HG03469 (cell line): ENCODE results near the gene NDUFB2.
"Not testable (repeated sequence)": the region's sequence is repeated elsewhere in the genome, so short reads cannot be mapped to it uniquely, and the experiment has no call there.

ENCODE experiments used
- ATAC-seq: cut with Tn5 transposase; IDR thresholded peaks from one replicate; pipeline ENCODE4 v1.9.1; 2021; ENCODE audit warnings: mild to moderate bottlenecking, moderate library complexity, moderate number of reproducible peaks; ENCODE audit not compliant: unreplicated experiment

The NDUFB2 gene

DNA sequence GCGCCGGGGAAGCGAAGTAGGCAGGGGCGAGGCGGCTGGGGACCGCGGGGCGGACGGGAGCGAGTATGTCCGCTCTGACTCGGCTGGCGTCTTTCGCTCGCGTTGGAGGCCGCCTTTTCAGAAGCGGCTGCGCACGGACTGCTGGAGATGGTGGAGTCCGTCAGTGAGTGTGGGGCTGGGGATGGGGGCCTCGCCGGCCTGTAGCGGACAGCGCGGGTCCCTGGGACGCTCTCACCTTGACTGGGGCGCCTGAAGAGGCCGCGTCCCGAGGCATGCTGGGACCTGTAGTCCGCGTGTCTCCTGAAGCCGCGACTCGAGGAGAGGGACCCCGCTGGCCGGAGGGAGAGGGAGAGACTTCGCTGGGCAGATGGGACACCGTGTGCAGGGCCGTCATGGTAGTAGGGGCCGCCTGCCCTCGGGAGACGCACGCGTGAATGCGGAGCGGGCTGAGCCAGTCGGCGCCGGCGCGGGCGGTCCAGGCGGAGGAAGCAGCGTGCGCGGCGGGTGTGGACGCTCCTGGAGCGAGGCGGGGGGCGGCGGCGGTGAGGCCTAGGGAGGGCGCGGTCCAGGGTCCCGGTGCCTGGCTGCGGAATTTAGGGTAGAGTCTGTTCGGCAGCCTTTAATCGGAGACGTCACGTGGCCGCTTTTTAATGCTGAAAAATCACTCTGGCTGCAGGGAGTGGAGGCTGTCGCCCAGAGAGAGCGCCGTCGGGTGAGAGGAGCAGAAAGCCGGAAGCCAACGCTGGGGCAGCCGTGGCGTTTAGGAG is at the start of gene NDUFB2:
TSS of gene NDUFB2 (plus strand) at position 29 of the 767 bp plus-strand sequence. CDS start at position 66, 37 bp downstream.
- ATAC-seq = peak; percentile 52

DNA sequence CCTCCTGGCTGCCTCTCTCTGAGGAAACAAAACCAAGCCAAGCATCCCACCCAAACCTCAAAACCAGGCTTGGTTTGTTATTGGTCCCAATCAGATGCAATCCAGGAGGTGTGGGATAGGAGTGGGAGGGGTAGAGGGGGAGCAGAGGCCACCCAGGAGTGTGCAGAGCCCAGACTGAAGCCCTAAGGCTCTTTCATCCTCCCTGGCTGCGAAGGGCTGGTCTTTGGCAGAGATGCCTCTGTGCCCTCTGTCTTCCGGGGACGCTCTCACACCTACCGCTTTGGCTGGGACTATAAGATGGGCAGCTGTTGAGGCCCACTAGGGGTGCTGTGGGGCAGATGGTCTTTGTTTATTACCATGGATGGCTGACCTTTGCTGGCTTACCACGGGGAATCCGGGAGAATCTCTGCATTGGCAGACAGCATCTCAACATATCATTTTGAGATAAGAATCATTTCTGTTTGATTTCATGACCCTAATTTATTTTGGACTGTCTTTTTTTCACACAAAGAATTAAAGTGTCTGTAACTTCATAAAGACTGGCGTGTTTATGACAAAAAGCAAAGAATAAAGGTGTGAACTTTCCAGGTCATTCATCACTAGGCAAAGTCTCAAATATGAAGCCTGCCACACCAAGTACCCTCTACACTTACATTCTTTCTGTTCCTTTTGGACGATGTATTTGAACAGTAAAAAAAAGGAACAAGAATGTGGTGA is 49.4 kb upstream of the NDUFB2 start:
- ATAC-seq = peak; percentile 58

DNA sequence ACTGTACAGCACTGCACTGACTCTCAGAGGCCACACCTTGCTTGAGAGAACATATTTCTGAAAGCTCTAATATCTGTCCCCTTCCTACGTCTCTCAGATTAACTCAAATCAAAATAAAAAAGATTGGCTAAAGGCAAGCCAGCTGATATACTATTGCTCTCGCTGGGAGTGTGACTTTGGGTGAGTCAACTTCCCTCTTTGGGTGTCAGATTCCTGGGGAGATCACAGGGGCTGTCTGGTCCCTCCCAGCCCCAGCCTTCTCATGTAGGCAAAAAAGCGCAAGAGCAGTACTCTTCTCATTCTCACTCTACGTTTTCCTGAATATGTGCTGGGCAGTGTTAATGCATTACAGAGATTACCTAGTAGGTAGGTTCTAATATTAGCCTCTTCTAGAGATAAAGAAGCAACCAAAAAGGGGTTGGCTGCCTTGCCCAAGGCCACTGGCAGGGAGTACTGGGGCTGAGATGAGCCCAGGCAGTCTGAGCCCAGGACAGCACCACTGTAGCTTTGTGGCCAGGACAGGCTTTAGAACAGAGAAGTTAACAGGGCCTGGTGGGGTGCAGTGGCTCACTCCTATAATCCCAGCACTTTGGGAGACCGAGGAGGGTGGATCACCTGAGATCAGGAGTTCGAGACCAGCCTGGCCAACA is 46.8 kb upstream of the NDUFB2 start:
- no peak for ATAC-seq

DNA sequence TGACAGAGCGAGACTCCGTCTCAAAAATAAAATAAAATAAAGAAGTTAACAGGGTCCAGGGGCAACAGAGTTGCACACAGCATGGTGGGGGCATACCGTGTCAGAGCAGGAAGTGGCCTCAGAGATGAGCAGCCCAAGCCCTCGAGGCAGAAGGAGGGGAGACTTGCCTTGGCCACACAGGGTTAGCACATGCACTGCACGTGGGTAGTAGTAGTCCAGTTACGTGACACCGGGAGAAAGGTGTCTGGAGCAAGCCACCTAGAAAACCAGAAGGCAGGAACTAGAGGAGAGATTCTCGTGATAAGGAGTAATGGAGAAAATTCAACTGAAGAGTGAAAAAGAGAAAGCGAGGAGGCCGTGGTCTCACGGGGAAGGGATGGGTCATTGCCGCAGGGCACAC is 46.1 kb upstream of the NDUFB2 start:
- no peak for ATAC-seq

DNA sequence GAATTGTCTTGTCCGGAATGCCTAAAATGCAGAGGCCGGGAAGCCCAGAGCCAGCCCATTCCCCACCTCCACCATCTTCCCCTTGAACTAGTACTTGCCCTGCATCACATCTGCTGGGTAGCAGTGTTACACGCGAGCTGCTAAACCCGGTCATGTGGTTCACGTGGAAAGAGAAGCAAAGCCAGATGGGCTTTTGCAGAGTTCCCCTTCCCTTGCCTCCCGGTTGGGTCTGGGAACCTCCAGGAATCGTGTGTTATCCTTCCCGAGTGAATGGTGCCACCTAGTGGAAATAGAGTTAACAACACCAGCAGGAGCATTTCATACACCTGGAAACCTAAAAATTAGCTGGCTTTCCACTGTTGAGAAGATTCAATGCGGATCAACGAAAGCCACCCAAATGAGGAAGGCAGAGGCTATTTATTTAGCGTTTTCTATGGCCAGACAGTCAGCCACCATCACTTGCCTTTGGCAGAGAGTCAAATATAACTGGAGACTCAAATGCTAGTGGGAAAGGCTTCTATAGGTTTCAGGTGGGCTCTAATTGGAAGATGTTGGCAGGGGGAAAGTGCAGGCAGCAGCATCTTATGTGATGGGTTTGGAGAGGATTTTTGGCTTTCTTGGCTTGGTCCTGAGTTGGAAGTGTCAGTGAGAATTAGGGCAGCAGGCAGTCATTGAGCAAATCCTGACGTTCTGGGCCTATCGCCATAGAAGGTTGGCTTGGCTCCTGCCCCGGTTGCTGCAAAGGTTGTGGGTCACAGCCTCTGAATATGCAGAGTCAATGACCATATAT is 43.0 kb upstream of the NDUFB2 start:
- ATAC-seq = no peak

DNA sequence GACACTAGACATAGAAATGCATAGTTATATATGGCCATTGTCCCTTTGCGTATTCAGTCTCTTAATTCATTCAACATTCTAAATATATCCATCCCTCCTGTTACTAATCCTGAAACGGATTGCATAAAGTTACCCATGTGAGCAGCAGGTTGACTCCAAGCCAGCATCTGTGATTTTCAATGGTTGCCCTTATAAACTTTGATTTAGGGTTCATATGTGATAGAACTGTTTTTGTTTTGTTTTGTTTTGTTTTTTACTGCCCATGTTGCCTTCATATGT is 42.5 kb upstream of the NDUFB2 start:
- ATAC-seq = no peak

DNA sequence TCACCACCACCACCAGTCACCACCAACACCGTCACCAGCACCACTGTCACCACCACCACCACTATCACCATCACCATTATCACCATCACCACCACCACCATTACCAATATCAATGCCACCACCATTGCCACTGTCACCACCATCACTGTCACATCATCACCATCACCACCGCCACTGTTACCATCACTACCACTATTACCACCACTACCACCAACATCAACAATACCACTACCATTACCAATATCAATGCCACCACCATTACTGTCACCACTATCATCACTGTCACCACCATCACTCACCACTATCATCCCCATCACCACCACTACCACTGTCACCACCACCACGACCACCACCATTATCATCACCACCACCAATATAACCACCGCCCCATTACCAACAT is 41.8 kb upstream of the NDUFB2 start:
- ATAC-seq = no peak

DNA sequence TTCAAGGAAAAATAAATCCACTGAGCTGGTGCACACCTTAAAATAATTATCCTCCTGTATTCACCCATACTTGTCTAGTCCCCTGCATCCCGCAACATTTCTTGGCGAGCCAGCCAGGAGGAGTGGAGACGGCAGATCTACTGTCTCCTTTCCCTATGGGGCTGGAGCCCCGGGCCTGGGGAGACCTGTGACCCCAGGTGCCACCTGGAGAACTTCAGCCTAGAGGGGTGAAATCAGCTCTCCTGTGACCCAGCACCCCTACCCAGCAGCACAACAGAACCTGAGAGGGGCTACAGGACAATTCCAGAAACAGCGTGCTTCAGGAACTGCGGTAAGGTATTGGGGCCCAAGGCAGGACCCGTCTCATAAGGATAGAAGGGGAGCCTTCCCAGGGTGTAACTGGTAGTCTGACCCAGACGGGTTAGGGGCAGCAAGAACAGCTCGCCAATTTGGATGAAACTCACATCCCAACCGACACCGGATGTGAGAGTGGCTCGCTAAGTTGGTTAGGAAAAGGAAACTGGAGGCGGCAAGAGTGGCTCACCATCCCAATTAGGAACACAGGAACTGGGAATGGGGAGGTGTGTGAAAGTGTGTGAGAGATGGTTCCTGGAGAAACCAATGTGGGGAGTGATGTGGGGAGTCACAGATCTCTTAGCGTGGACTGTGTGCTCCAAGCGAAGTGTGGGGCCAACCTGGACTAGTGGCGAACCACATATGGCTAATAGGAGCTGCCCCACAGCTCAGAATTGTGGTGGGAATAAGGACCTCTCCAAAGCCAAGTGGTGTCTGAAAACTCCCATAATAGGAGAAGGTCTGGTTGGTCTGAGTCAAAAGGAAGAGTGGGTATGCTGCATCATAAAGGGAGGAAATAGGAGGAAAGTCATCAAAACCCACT is 40.7 kb upstream of the NDUFB2 start:
- ATAC-seq = no peak

DNA sequence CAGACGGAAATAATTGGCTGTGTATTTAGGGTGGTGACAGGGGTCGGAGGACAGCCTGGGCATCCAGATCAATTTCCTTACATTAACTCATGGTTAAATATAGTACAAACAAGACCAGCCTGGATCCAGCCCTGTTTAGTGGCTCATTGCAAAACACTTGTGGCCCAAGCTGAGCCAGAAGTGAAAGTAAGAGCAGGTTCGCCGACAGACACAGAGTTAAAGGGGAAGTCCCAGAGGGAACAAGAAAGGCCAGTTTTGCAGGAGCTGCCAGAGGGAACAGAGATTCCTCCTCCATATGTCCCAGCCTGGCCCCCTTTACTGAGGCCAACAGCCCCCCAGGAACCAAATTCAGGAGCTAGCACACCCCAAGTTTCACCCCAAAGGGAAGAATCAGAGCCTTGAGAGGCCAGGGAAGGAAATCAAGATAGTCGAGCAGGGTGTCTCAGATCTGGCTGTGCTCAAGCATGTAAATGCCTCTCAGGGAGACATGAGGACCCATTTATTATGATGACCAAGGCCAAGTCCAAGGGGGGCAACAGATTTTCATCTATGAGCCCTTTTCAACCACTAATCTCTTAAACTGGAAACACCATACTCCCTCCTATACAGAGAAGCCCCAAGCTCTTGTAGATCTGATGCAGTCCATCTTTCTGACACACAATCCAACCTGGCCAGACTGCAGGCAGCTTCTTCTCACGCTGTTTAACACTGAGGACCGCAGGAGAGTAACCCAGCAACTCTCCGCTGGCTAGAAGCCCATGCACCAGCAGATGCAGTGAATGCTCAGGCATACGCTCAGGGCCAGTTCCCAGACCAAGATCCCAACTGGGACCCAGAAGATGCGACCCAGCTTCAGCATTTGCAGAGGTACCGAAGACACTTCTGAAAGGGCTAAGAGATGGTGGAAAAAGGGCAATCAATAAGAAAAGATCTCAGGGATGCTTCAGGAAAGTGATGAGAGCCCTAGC is 39.7 kb upstream of the NDUFB2 start:
- ATAC-seq = peak; percentile 88

DNA sequence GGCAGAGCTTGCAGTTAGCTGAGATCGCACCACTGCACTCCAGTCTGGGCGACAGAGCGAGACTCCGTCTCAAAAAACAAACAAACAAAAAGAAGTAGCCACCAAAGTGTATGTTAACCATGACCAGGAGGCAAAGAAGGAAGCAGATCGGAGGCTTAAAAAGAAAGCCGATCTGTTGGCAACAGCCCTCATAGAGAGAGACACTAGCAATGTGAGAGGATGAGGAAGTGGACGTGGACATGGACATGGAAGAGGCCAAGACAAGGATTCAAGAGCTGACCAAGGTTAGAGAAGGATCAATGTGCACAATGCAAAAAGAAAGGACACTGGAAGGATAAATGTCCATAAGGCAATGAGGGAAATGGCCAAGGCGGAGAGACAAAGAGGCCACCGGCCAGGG is 38.6 kb upstream of the NDUFB2 start:
- ATAC-seq = no peak

DNA sequence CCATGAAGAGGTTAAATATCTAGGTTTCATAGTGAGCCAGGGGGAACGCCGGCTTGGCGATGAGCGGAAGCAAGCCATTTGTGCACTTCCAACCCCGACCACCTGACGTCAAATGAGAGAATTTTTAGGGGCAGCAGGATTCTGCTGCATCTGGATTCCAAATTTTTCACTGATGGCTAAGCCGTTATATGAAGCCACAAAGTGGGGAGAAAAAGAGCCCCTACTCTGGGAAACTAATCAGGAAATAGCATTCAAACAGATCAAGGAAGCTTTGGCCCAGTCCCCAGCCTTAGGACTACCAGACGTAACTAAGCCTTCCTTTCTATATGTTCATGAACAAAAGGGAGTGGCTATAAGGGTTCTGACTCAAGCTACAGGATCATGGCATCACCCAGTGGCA is 36.7 kb upstream of the NDUFB2 start:
- ATAC-seq = no peak

DNA sequence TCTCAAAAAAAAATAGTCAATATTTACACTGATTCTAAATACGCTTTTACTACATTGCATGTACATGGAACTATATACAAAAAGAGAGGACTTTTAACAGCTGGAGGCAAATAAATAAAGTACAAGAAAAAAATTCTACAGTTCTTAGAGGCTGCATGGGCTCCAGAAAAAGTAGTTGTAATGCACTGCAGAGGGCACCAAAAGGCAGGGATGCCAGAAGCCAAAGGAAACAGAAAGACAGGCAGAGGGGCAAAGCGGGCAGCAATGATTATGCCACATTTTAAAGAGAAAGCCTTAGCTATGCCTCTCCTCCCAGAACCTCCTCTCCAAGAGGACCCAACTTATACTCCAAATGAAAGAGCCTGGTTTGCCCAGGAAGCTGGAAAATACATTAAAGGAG is 35.4 kb upstream of the NDUFB2 start:
- ATAC-seq = no peak

DNA sequence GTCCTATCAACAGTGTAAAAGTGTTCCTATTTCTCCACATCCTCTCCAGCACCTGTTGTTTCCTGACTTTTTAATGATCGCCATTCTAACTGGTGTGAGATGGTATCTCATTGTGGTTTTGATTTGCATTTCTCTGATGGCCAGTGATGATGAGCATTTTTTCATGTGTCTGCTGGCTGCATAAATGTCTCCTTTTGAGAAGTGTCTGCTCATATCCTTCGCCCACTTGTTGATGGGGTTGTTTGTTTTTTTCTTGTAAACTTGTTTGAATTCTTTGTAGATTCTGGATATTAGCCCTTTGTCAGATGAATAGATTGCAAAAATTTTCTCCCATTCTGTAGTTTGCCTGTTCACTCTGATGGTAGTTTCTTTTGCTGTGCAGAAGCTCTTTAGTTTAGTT is 33.6 kb upstream of the NDUFB2 start:
- not testable (repeated sequence) for ATAC-seq

DNA sequence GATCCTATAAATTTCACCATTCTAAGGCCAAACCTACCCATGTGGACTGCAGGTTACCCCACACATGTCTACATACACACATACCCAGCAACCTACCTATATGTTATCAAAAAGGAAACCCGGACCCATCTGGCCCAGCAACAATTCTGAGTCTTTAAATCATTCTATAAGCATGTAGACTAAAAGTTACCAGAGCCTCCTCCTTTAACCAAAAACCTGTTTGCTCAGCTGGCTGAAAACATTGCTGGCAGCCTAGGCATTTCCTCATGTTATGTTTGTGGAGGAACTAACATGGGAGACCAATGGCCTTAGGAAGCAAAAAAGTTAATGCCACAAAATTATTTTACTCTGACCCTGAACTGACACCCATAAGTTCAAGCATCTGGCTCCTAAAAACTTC is 29.0 kb upstream of the NDUFB2 start:
- no peak for ATAC-seq

DNA sequence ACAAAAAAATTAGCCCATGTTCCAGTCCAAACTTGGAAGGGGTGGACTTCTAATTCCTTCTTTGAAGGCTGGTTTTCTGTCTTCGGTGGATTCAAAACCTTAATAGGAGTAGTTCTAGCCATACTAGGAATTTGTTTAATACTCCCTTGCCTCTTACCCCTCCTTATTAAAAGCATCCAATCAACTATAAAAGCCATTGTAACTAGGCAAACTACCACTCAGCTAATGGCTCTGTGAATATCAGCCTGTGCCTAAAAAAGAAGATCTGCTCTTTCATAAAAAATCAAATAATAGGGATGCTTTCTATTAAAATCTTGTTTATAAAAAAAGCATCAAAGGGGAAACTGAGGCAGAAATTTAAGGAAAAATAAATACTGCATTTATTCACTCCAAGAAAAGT is 27.9 kb upstream of the NDUFB2 start:
- no peak for ATAC-seq

DNA sequence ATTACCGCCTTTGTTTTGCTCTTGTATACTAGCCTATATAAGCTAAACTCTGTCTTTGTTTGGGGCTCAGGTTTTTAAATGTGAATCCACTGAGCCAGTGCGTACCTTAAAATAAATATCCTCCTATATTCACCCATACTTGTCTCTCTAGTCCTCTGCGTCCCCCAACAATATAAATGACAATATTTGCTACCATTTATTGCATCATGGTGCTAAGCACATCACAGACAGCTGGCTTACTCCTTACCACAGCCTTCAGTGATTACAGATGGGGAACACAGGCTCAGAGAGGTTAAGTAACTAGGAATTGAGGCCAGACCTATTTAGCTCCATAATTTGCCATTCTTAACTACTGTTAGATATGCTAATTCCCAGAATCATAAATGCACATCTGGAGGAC is 27.2 kb upstream of the NDUFB2 start:
- no peak for ATAC-seq

DNA sequence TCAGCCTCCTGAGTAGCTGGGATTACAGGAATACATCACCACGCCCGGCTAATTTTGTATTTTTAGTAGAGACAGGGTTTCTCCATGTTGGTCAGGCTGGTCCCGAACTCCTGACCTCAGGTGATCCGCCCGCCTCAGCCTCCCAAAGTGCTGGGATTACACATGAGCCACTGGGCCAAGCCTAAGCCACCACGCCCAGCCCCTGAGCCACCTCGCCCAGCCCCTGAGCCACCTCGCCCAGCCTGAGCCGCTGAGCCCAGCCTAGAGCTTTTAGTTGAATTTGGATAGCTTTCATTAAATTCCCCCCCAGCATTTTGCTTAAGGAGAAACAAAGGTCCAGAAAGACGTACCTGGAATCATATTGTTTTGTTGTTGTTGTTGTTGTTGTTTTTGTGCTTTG is 26.6 kb upstream of the NDUFB2 start:
- ATAC-seq = not testable (repeated sequence)

DNA sequence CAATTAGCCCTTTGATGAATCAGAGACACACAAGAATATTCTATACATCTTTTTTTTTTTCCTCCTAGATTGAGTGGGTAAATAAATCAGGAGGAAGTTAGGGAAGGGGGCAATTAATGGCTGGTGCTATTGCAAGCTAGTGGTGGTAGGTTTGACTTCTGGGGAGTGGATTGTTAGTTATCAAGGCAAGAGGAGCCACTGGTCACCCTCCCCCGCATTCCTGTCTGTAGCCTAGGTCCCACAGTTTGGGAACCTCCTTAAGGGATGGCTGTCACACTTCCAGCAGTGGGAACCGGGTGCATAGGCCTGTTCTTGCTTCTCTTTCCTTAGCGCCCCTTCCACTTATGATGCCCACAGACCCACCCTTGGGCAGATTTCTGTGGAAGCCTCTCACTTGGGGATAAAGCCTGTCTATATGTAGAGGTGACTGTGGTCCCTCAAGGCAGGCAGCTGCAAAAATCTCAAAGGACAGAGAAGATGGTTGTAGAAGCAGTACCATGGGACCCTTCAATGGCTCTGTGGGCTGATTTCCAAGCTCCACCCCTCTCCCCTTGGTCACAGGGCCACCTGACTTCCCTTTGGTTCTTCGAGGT is 26.1 kb upstream of the NDUFB2 start:
- ATAC-seq = no peak

DNA sequence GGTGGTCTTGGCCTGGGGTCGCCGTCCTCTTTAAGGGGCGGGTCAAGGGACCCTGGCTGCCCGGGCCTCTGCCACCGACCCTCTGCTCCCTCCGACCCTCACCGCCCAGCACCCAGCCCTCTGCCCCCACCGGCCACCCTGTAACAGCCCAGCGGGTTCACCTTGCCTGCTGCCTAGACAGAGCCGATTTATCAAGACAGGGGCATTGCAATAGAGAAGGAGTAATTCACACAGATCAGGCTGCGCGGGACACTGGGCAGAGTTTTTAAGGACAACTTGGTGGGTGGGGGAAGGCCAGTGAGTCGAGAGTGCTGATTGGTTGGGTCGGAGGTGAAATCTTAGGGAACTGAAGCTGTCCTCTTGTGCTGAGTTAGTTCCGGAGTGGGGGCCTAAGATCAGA is 24.5 kb upstream of the NDUFB2 start:
- ATAC-seq = no peak
